Body of pancreas (tissue), 4 donors: ENCODE results near the gene LRRC40. TPM values are rescaled to one million over a fixed set of nuclear protein-coding genes. Genes with fewer than 3 reads are reported as not detected.
"Not testable (repeated sequence)": the region's sequence is repeated elsewhere in the genome, so short reads cannot be mapped to it uniquely, and the experiment has no call there.

ENCODE experiments used
- ATAC-seq: fragments of 150-250 bp; one replicate; pipeline ENCODE4 v1.9.1; 2016
- DNase-seq, 4 donors: peaks; one replicate each; pipeline ENCODE4 v3.0.0-alpha.2; 2019
- H3K27ac ChIP-seq, 4 donors: fragments of 200-600 bp; sonication (generic); 1 replicate in 3 of 4; 2 replicates in 1 of 4; pipeline versions ENCODE4 v1.5.1 to v1.6.1; 2016 to 2019; ENCODE audit warnings: mild to moderate bottlenecking in 1 of 4, mixed read lengths in 1 of 4, moderate library complexity in 1 of 4
- H3K27me3 ChIP-seq, 2 donors: fragments of 200-600 bp; sonication (generic); one replicate each; pipeline ENCODE4 v1.6.0; 2016; ENCODE audit warnings: mild to moderate bottlenecking in 1 of 2
- H3K36me3 ChIP-seq, 2 donors: fragments of 200-600 bp; sonication (generic); replicated peaks in 1 of 2; 2 replicates each; pipeline ENCODE4 v1.5.1; 2016; ENCODE audit warnings: low read depth in 2 of 2; ENCODE audit not compliant: insufficient read depth in 1 of 2
- H3K4me1 ChIP-seq: fragments of 200-600 bp; sonication (generic); one replicate; pipeline ENCODE4 v1.6.0; 2016
- H3K4me3 ChIP-seq, 2 donors: fragments of 200-600 bp; sonication (generic); 1 replicate in 1 of 2; 2 replicates in 1 of 2; pipeline ENCODE4 v1.5.1; 2016 to 2019
- H3K9me3 ChIP-seq, 3 donors: fragments of 200-600 bp; sonication (generic); 1 replicate in 2 of 3; 2 replicates in 1 of 3; pipeline ENCODE4 v1.5.1; 2016
- POLR2A ChIP-seq, 3 donors: fragments of 450-650 bp; IDR thresholded peaks; one replicate each; pipeline ENCODE4 v1.6.1; 2016; ENCODE audit warnings: antibody characterized with exemption in 3 of 3, mild to moderate bottlenecking in 2 of 3
- WGBS, 2 donors: methylation state at CpG; one replicate each; pipeline ENCODE4 v1.1.5; 2017; 5-methylcytosine and 5-hydroxymethylcytosine counted together
- intact Hi-C: fragments of 100-400 bp; cut with DNase I; formaldehyde crosslinking; loops from one replicate; pipeline ENCODE4 v1.15.1; 2023
- total RNA-seq, 2 donors: library from RNA; depleted of rRNA; stranded (reverse); fragments of >200 nt; gene quantifications; one replicate each; pipeline ENCODE4 v1.1.0, GENCODE V29; 2016
- TF ChIP-seq, protein P1 (sequence below), 7 experiments: fragments of 450-650 bp in 4 of 7; fragments of 200-600 bp in 3 of 7; sonication (generic) in 3 of 7; IDR thresholded peaks; one replicate each; pipeline ENCODE4 v1.5.1; 2016 to 2019; ENCODE audit warnings: antibody characterized with exemption in 7 of 7

The LRRC40 gene
- total RNA-seq, 2 donors from 2014 or later, result 3.3 to 7.3 TPM

DNA sequence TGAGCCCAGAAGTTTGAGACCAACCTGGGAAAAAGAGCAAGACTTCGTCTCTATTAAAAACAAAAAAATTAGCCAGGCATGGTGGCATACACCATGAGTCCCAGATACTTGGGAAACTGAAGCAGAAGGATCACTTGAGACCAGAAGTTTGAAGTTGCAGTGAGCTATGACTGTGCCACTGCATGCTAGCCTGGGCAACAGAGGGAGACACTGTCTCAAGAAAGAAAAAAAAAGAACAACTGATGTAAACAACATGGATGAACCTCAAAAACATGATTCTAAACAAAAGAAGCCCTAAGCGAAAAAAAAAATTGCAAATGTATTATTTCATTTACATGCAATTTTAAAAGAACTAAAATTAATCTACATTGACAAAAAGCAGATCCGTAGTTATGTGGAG lies 9.0 kb downstream of the LRRC40 start:
- Histone ChIP-seq H3K27ac (no peak overlapping the region), H3K9me3 (no peaks in the 10 kb centered on the region), H3K36me3 (no peaks in the 10 kb centered on the region), H3K4me3 (no peak overlapping the region), H3K4me1 (no peaks in the 10 kb centered on the region), H3K27me3 (no peaks in the 10 kb centered on the region)
- TF ChIP-seq, protein P1, sequence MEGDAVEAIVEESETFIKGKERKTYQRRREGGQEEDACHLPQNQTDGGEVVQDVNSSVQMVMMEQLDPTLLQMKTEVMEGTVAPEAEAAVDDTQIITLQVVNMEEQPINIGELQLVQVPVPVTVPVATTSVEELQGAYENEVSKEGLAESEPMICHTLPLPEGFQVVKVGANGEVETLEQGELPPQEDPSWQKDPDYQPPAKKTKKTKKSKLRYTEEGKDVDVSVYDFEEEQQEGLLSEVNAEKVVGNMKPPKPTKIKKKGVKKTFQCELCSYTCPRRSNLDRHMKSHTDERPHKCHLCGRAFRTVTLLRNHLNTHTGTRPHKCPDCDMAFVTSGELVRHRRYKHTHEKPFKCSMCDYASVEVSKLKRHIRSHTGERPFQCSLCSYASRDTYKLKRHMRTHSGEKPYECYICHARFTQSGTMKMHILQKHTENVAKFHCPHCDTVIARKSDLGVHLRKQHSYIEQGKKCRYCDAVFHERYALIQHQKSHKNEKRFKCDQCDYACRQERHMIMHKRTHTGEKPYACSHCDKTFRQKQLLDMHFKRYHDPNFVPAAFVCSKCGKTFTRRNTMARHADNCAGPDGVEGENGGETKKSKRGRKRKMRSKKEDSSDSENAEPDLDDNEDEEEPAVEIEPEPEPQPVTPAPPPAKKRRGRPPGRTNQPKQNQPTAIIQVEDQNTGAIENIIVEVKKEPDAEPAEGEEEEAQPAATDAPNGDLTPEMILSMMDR (IDR thresholded peaks at IDR 0.05), result no peak
- TF ChIP-seq POLR2A (IDR thresholded peaks at IDR 0.05), result no peak
- DNase-seq, result no peak
- intact Hi-C loops, result no loop called here
- ATAC-seq, result no peak
- WGBS, 2 donors, result 87 to 88% methylated on average over 3 of the region's 3 CpGs

DNA sequence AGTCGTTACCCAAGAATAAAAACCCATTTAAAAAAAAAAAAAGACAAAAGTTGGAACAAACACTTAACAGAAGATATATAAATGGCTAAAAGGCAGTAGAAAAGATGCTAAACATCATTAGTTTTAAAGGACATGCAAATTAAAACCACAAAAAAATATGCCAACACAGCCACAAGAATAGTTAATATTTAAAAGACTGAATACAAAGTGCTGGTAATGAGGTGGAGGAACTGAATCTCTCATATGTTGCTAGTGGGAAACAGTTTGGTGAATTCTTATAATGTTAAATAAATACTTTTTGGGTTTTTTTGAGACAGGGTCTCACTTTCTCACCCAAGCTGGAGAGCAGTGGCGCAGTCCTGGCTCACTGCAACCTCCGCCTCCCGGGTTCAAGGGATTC lies 10.0 kb downstream of the LRRC40 start:
- H3K4me3 ChIP-seq, result no peak overlapping the region

DNA sequence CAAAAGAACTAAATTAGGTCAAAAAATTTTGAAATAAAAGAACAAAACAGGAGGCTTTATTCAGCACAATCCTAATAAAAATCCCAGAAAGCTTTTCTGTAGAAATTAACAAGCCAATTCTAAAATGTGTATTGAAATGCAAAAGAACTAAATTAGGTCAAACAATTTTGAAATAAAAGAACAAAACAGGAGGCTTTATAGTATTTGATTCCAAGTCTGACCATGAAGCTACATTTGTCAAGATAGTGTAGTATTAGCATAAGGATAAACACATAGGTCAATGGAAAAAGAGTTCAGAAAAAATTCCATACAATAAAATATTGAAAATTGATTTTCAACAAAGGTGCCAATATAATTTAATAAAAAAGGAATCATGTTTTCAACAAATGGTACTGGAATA lies 10.8 kb downstream of the LRRC40 start:
- no peaks in the 10 kb centered on the region for H3K36me3 ChIP-seq
- no peak for DNase-seq
- ATAC-seq, result no peak
- no peak overlapping the region for H3K4me3 ChIP-seq
- TF ChIP-seq, protein P1 (IDR thresholded peaks at IDR 0.05), result no peak
- TF ChIP-seq POLR2A (IDR thresholded peaks at IDR 0.05), result no peak
- no peaks in the 10 kb centered on the region for H3K9me3 ChIP-seq
- no peaks in the 10 kb centered on the region for H3K4me1 ChIP-seq
- intact Hi-C loops, result no loop called here
- H3K27ac ChIP-seq, result no peak overlapping the region
- no peaks in the 10 kb centered on the region for H3K27me3 ChIP-seq

More for the DNA sequence above, 10.0 kb downstream of the LRRC40 start:
- no peaks in the 10 kb centered on the region for H3K36me3 ChIP-seq
- H3K4me1 ChIP-seq, result no peaks in the 10 kb centered on the region
- intact Hi-C loops, result no loop called here
- no peaks in the 10 kb centered on the region for H3K27me3 ChIP-seq
- no peak for DNase-seq
- TF ChIP-seq, protein P1 (IDR thresholded peaks at IDR 0.05), result no peak
- TF ChIP-seq POLR2A (IDR thresholded peaks at IDR 0.05), result no peak
- no peak overlapping the region for H3K27ac ChIP-seq
- ATAC-seq, result no peak
- H3K9me3 ChIP-seq, result no peaks in the 10 kb centered on the region
- WGBS, 2 donors, result 86 to 91% methylated on average over 4 of the region's 4 CpGs

DNA sequence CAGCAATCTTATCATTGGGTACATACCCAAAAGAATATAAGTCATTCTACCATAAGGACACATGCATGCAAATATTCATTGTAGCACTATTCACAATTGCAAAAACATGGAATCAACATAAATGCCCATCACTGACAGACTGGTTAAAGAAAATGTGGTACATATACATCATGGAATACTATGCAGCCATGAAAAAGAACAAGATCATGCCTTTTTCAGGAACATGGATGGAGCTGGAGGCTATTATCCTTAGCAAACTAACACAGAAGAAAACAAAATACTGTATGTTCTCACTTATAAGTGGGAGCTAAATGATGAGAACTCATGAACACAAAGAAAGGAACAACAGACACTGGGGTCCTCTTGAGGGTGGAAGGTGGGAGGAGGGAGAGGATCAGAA lies 12.9 kb downstream of the LRRC40 start:
- H3K9me3 ChIP-seq, H3K4me1 ChIP-seq, H3K27me3 ChIP-seq, ATAC-seq, DNase-seq, H3K27ac ChIP-seq, H3K36me3 ChIP-seq, H3K4me3 ChIP-seq, intact Hi-C loops: not testable (repeated sequence)

DNA sequence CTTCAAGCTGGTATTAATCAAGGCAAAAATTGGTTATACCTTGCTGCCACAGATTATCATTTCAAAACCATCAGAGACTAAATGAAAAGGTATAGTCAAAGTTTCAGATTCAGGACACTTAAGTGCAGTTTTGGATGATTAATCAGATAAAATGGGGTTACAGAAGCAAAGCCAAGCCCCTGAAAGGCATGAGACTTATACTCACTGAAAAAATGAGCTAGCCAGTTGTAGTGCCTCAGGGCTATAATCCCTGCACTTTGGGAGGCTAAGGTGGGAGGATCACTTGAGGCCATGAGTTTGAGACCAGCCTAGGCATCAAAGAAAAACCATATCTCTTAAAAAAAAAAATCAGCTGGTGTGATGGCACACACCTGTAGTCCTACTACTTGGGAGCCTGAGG lies 15.2 kb downstream of the LRRC40 start:
- Histone ChIP-seq H3K27me3 (no peaks in the 10 kb centered on the region), H3K27ac (no peak overlapping the region), H3K4me1 (no peaks in the 10 kb centered on the region), H3K9me3 (no peaks in the 10 kb centered on the region), H3K4me3 (no peak overlapping the region), H3K36me3 (no peaks in the 10 kb centered on the region)
- DNase-seq, result no peak
- ATAC-seq, result no peak
- TF ChIP-seq, protein P1 (IDR thresholded peaks at IDR 0.05), result no peak
- TF ChIP-seq POLR2A (IDR thresholded peaks at IDR 0.05), result no peak
- intact Hi-C loops, result no loop called here
